ENCODE measurements around the gene GORASP1.

The GORASP1 gene

DNA sequence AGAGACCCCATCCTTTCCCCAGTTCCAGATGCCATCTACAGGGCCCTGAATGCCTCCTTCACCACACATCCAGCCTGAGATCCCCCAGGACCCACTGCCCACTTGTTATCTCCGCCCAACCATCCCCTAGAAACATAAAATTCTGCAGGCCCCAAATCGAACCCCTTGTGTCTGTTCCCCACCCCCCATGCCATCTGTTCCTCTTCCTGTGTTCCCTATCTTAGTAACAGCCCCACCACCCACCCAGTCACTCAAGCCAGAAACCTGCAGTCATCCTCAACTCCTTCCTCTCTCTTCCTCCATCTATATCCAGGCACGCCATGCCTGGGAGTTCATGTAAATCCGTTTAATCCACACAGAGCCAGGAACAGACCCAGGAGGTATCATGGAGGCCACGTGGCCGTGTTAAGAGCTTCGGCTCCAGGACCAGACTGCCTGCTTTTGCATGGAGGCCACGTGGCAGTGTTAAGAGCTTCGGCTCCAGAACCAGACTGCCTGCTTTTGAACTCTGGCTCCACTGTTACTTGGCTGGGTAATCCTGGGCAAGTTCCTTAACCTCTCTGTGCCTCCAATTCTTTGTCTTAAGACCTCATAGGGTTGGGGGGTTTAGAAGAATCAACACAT lies 41.1 kb upstream of the GORASP1 start:
- Histone ChIP-seq H3K27ac (ENCODE audit: low read depth, low read length) (peak overlapping the region; percentile 76), H3K36me3 (ENCODE audit: control insufficient read depth in 1 of 2, insufficient read depth in 2 of 2, low read length in 2 of 2) (peaks cover 17 to 21% of the 10 kb centered on the region in 2 donors), H3K4me1 (ENCODE audit: control insufficient read depth in 1 of 2, insufficient read depth in 2 of 2, low read length in 2 of 2) (peaks cover 65 to 72% of the 10 kb centered on the region in 2 donors), H3K9me3 (ENCODE audit: control insufficient read depth in 1 of 2, low read length in 2 of 2) (no peaks in the 10 kb centered on the region), H3K27me3 (ENCODE audit: control insufficient read depth in 1 of 2, insufficient read depth in 2 of 2, low read length in 2 of 2) (no peaks in the 10 kb centered on the region), H3K9ac (ENCODE audit: low read depth in 1 of 2, low read length in 2 of 2) (peak overlapping the region; percentile 5 to 42), H3K4me3 (ENCODE audit: low read depth in 1 of 2, low read length in 2 of 2) (peak overlapping the region; percentile 50 to 53)

DNA sequence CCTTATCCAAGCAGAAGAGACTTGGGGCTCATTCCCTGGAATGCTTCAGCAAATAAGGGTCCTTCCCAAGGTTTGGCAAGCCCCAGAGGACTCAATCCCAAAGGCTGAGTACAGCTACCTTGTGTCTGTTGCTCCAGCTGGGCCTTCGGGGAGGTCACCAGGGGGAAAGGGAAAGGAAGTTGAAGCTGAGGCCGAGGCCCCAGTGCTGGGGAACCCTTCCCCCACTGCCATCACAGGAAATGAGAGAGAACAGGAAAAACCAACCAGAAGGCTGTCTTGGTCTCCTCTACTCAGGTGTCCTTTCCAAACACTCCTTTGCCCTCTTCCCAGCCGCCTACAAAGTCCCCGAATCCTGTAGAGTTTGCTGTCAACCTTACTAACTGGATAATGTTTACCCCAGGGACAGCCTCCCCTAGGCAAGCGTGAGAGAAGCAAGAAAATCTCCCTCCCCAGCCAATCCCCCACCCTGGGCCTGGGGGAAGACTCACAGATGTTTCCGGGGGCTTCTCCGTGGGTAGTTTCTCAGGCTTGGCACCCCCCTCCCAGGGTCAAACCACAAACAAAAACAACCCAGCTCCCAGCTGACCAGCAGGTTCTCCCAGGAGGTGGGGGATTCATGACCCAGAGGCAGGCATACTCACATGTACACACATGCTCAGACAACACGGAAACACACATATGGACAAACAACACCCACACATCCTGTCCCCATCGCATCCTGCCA lies 40.4 kb upstream of the GORASP1 start:
- no peaks in the 10 kb centered on the region for H3K9me3 ChIP-seq (ENCODE audit: control insufficient read depth in 1 of 2, low read length in 2 of 2)
- H3K36me3 ChIP-seq (ENCODE audit: control insufficient read depth in 1 of 2, insufficient read depth in 2 of 2, low read length in 2 of 2) = peaks cover 24 to 28% of the 10 kb centered on the region in 2 donors
- peak overlapping the region; percentile 42 to 60 for H3K9ac ChIP-seq (ENCODE audit: low read depth in 1 of 2, low read length in 2 of 2)
- H3K4me1 ChIP-seq (ENCODE audit: control insufficient read depth in 1 of 2, insufficient read depth in 2 of 2, low read length in 2 of 2) = peaks cover 67 to 76% of the 10 kb centered on the region in 2 donors
- peak overlapping the region; percentile 50 to 53 for H3K4me3 ChIP-seq (ENCODE audit: low read depth in 1 of 2, low read length in 2 of 2)
- H3K27me3 ChIP-seq (ENCODE audit: control insufficient read depth in 1 of 2, insufficient read depth in 2 of 2, low read length in 2 of 2) = no peaks in the 10 kb centered on the region
- H3K27ac ChIP-seq (ENCODE audit: low read depth, low read length) = peak overlapping the region; percentile 76

DNA sequence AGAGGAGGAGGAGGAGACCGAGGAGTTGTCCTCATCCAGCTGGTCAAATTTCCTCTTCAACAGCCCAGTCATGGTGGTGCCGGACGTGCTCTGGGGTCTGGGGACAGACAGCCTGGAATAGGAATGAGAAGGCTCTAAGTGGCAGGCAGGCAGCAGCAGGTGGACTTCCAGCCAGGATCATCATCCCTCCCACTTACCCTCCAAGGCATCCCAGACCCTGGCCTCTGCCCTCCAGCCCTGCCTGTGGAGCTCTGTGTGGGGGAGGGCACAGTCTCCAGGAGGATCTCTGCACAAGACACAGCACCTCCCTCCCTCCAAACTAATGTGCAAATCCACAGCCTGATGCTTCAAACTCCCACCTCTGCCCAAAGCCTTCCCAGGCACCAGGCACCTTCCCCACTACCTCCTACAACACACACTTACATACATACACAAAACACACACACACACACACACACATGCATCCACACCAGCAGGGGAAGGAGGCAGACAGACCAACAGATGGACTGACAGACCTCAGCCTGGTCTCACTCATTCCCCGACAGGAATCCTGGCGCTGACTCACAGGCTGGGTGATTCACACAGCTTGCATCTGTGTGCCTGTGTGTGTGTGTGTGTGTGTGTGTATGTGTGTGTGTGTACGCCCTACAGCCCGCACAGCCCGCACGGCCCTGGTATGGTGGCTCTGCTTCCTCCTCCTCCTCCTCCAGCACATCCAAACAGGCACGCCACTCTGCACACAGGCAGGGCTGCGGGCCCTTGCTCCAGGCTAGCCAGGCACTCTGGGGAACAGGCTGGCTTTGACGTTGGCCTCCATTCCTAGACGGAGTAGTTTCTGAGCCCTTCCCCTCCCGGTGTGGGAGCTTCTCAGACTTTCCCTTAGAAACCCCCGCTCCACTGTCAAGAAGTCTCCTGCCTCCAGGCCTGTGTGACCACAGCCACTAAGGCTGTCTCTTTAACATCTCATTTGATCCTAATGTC lies 39.5 kb upstream of the GORASP1 start:
- H3K4me3 ChIP-seq (ENCODE audit: low read depth in 1 of 2, low read length in 2 of 2) = peak overlapping the region; percentile 50 to 53

DNA sequence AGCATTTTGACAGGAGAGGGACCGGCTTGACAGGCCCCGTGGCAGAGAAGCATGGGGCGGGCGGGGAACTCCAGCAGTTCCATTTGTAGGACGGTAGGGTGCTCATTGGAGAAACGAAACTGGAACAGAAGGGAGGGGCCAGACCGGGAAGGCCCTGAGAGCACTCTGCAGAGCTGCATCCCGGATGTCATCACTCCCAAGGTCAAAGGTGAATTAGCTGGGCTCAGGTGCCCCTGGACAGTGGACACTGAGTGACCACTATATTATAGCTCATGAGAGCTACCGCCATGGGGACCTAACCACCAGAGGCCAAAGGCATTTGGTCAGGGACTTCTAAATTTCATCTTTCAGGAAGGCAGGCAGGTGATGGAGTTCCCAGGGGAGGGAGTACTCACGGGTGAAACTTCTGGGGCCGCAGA lies 38.7 kb upstream of the GORASP1 start:
- Histone ChIP-seq H3K27me3 (ENCODE audit: control insufficient read depth in 1 of 2, insufficient read depth in 2 of 2, low read length in 2 of 2) (no peaks in the 10 kb centered on the region), H3K36me3 (ENCODE audit: control insufficient read depth in 1 of 2, insufficient read depth in 2 of 2, low read length in 2 of 2) (peaks cover 30 to 32% of the 10 kb centered on the region in 2 donors), H3K27ac (ENCODE audit: low read depth, low read length) (peak overlapping the region; percentile 76), H3K4me3 (ENCODE audit: low read depth in 1 of 2, low read length in 2 of 2) (no peak overlapping the region), H3K9ac (ENCODE audit: low read depth in 1 of 2, low read length in 2 of 2) (peak overlapping the region in 1 of 2 donors; percentile 42), H3K9me3 (ENCODE audit: control insufficient read depth in 1 of 2, low read length in 2 of 2) (no peaks in the 10 kb centered on the region), H3K4me1 (ENCODE audit: control insufficient read depth in 1 of 2, insufficient read depth in 2 of 2, low read length in 2 of 2) (peaks cover 74 to 84% of the 10 kb centered on the region in 2 donors)

More for the DNA sequence above, 39.5 kb upstream of the GORASP1 start:
- Histone ChIP-seq H3K9me3 (ENCODE audit: control insufficient read depth in 1 of 2, low read length in 2 of 2) (no peaks in the 10 kb centered on the region), H3K36me3 (ENCODE audit: control insufficient read depth in 1 of 2, insufficient read depth in 2 of 2, low read length in 2 of 2) (peaks cover 30 to 32% of the 10 kb centered on the region in 2 donors), H3K4me1 (ENCODE audit: control insufficient read depth in 1 of 2, insufficient read depth in 2 of 2, low read length in 2 of 2) (peaks cover 74 to 84% of the 10 kb centered on the region in 2 donors), H3K27me3 (ENCODE audit: control insufficient read depth in 1 of 2, insufficient read depth in 2 of 2, low read length in 2 of 2) (no peaks in the 10 kb centered on the region), H3K27ac (ENCODE audit: low read depth, low read length) (peak overlapping the region; percentile 76), H3K9ac (ENCODE audit: low read depth in 1 of 2, low read length in 2 of 2) (peak overlapping the region; percentile 42 to 60)

DNA sequence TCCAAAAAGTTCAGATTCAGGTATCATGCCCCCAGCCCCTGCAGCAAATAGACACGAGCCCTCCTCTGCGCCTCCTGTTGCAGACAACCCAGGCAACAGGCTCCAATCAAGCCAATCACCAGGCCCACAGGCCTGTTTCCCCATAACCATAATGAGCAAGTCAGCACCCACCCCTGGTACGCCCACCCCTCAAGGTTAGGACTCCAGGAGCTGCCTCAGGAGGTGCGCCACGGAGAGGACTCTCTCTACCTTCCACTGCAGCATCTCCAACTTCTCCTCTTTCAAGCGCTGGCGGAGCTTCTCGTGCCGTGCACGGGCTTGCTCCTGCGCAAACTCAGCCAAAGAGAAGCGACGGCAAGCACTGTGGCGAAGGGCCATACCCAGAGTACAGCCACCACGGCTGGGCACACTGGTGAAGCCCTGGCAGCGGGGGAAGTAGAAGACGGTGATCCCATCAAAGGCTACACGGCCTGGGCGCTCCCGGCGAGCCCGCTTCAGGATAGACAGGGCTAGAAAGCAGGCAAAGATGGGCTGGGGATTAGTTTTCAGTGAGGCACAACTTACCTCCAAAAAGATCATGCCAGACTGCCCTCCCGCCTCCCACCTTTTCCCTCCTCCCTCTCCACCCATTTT lies 37.4 kb upstream of the GORASP1 start:
- no peak overlapping the region for H3K9ac ChIP-seq (ENCODE audit: low read depth in 1 of 2, low read length in 2 of 2)
- peaks cover 72 to 83% of the 10 kb centered on the region in 2 donors for H3K4me1 ChIP-seq (ENCODE audit: control insufficient read depth in 1 of 2, insufficient read depth in 2 of 2, low read length in 2 of 2)
- peaks cover 30 to 32% of the 10 kb centered on the region in 2 donors for H3K36me3 ChIP-seq (ENCODE audit: control insufficient read depth in 1 of 2, insufficient read depth in 2 of 2, low read length in 2 of 2)
- no peak overlapping the region for H3K4me3 ChIP-seq (ENCODE audit: low read depth in 1 of 2, low read length in 2 of 2)
- no peaks in the 10 kb centered on the region for H3K9me3 ChIP-seq (ENCODE audit: control insufficient read depth in 1 of 2, low read length in 2 of 2)
- H3K27ac ChIP-seq (ENCODE audit: low read depth, low read length) = no peak overlapping the region
- no peaks in the 10 kb centered on the region for H3K27me3 ChIP-seq (ENCODE audit: control insufficient read depth in 1 of 2, insufficient read depth in 2 of 2, low read length in 2 of 2)

DNA sequence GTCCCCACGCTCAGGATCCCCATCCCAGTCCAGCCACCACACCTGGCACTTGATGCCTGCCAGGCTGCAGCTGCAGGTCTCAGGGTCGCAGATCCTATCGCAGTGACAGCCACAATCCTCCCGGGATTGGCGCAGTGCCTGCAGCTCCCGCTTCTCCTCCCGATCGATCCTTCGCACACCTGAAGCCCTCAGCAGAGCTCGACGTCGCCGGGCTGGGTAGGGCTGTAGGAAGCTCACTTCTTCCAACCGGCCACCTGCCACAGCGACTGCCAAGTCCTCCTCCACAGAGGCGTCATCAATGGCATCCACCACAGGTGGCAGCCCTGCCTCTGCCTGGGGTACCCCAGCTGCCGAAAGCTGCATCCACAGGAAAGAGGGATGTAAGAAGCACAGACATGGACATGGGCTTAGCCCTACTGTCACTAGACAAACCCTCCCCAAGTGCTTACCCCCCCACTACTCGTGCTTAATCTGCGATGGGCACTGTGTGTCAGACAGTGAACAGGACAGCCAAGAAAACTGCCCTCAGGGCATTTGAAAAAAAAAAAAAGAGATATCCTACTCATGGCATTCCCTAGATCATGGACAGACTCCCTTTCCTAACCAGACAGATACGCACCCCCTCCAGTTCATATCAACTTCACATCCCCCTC lies 36.8 kb upstream of the GORASP1 start:
- no peaks in the 10 kb centered on the region for H3K27me3 ChIP-seq (ENCODE audit: control insufficient read depth in 1 of 2, insufficient read depth in 2 of 2, low read length in 2 of 2)
- H3K27ac ChIP-seq (ENCODE audit: low read depth, low read length) = no peak overlapping the region
- no peak overlapping the region for H3K9ac ChIP-seq (ENCODE audit: low read depth in 1 of 2, low read length in 2 of 2)
- H3K9me3 ChIP-seq (ENCODE audit: control insufficient read depth in 1 of 2, low read length in 2 of 2) = no peaks in the 10 kb centered on the region
- no peak overlapping the region for H3K4me3 ChIP-seq (ENCODE audit: low read depth in 1 of 2, low read length in 2 of 2)
- peaks cover 65 to 77% of the 10 kb centered on the region in 2 donors for H3K4me1 ChIP-seq (ENCODE audit: control insufficient read depth in 1 of 2, insufficient read depth in 2 of 2, low read length in 2 of 2)
- peaks cover 30 to 32% of the 10 kb centered on the region in 2 donors for H3K36me3 ChIP-seq (ENCODE audit: control insufficient read depth in 1 of 2, insufficient read depth in 2 of 2, low read length in 2 of 2)

DNA sequence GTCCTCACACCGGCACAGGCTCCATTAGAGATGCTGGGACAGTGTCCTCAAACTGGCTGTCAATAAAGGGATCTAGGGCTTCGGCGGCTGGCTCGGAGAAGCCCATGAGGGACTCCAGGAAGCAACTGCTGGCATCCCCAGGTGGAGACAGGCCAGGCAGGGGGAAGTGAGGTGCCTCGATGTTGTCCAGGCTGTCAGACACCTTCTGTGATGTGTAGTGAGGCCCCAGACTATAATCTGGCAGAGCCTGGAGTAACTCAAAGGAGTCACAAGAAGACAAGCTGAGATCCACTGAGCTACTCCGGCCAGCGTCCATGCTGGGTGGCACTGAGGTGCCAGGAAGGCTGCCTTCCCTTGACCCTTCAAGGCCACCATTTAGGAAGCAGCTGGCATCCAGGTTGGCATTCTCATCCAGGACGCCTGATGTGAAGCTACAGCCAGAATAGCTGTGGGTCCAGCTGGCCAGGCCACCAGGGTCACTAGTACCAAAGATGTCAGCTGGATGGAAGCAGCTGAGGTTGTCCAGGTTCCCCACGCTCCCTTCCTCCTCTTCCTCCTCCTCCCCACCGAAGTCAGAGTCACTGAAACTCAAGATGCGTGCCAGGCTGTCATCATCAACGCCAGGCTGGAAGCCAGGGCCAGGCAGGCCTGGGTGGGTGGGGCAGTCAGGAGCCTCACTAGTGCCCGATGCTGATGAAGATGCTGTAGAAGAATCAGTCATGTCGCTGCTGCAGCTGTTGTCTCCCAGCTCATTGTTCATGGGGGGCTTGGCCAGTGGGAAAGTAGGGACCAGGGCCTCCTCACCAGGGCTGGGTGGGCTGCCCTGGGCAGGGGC lies 35.8 kb upstream of the GORASP1 start:
- no peak overlapping the region for H3K9ac ChIP-seq (ENCODE audit: low read depth in 1 of 2, low read length in 2 of 2)
- no peak overlapping the region for H3K4me3 ChIP-seq (ENCODE audit: low read depth in 1 of 2, low read length in 2 of 2)
- no peak overlapping the region for H3K27ac ChIP-seq (ENCODE audit: low read depth, low read length)
- H3K36me3 ChIP-seq (ENCODE audit: control insufficient read depth in 1 of 2, insufficient read depth in 2 of 2, low read length in 2 of 2) = peaks cover 30 to 35% of the 10 kb centered on the region in 2 donors
- no peaks in the 10 kb centered on the region for H3K27me3 ChIP-seq (ENCODE audit: control insufficient read depth in 1 of 2, insufficient read depth in 2 of 2, low read length in 2 of 2)
- H3K4me1 ChIP-seq (ENCODE audit: control insufficient read depth in 1 of 2, insufficient read depth in 2 of 2, low read length in 2 of 2) = peaks cover 56 to 67% of the 10 kb centered on the region in 2 donors
- H3K9me3 ChIP-seq (ENCODE audit: control insufficient read depth in 1 of 2, low read length in 2 of 2) = no peaks in the 10 kb centered on the region

DNA sequence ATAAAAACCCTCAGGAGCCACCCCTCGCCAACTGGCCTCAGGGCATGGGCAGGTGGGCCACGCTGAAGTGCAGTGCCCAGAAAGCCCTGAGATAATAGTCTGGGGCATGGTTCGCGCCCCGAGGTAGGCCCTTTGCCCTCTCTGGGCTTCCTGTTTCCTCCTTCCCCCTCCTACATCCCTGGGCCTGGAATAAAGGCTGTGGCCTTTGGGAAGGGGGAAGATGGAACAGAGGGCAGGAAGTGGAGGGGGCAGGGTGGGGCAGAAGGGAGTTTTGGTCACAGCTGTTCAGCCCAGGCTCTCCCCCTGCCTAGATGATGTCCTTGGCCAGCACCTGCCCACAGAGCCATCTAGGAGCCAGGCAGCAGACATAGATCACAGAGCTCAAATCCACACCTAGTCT lies 34.6 kb upstream of the GORASP1 start:
- H3K27me3 ChIP-seq (ENCODE audit: control insufficient read depth in 1 of 2, insufficient read depth in 2 of 2, low read length in 2 of 2) = no peaks in the 10 kb centered on the region
- peak overlapping the region; percentile 73 for H3K27ac ChIP-seq (ENCODE audit: low read depth, low read length)
- H3K9me3 ChIP-seq (ENCODE audit: control insufficient read depth in 1 of 2, low read length in 2 of 2) = no peaks in the 10 kb centered on the region
- peaks cover 30 to 35% of the 10 kb centered on the region in 2 donors for H3K36me3 ChIP-seq (ENCODE audit: control insufficient read depth in 1 of 2, insufficient read depth in 2 of 2, low read length in 2 of 2)
- H3K4me1 ChIP-seq (ENCODE audit: control insufficient read depth in 1 of 2, insufficient read depth in 2 of 2, low read length in 2 of 2) = peaks cover 44 to 55% of the 10 kb centered on the region in 2 donors
- no peak overlapping the region for H3K4me3 ChIP-seq (ENCODE audit: low read depth in 1 of 2, low read length in 2 of 2)
- peak overlapping the region; percentile 5 to 44 for H3K9ac ChIP-seq (ENCODE audit: low read depth in 1 of 2, low read length in 2 of 2)

Measured in duodenal mucosa (tissue), 2 donors.